Measurements from ENCODE around the gene PIEZO2.

- TF ChIP-seq, protein P1, sequence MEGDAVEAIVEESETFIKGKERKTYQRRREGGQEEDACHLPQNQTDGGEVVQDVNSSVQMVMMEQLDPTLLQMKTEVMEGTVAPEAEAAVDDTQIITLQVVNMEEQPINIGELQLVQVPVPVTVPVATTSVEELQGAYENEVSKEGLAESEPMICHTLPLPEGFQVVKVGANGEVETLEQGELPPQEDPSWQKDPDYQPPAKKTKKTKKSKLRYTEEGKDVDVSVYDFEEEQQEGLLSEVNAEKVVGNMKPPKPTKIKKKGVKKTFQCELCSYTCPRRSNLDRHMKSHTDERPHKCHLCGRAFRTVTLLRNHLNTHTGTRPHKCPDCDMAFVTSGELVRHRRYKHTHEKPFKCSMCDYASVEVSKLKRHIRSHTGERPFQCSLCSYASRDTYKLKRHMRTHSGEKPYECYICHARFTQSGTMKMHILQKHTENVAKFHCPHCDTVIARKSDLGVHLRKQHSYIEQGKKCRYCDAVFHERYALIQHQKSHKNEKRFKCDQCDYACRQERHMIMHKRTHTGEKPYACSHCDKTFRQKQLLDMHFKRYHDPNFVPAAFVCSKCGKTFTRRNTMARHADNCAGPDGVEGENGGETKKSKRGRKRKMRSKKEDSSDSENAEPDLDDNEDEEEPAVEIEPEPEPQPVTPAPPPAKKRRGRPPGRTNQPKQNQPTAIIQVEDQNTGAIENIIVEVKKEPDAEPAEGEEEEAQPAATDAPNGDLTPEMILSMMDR (conservative IDR thresholded peaks at IDR 0.05): no peak
- TF ChIP-seq ZFX (IDR thresholded peaks at IDR 0.05): no peak
Observed at GRCh38 chr18:10805587-10806118, 343.7 kb downstream of the PIEZO2 start.

Data from C4-2B (cell line).